ENCODE measurements around the gene RFPL2. TPM values are rescaled to one million over a fixed set of nuclear protein-coding genes. Genes with fewer than 3 reads are reported as not detected.

The RFPL2 gene
- total RNA-seq: not detected
- long read RNA-seq: 0 reads

DNA sequence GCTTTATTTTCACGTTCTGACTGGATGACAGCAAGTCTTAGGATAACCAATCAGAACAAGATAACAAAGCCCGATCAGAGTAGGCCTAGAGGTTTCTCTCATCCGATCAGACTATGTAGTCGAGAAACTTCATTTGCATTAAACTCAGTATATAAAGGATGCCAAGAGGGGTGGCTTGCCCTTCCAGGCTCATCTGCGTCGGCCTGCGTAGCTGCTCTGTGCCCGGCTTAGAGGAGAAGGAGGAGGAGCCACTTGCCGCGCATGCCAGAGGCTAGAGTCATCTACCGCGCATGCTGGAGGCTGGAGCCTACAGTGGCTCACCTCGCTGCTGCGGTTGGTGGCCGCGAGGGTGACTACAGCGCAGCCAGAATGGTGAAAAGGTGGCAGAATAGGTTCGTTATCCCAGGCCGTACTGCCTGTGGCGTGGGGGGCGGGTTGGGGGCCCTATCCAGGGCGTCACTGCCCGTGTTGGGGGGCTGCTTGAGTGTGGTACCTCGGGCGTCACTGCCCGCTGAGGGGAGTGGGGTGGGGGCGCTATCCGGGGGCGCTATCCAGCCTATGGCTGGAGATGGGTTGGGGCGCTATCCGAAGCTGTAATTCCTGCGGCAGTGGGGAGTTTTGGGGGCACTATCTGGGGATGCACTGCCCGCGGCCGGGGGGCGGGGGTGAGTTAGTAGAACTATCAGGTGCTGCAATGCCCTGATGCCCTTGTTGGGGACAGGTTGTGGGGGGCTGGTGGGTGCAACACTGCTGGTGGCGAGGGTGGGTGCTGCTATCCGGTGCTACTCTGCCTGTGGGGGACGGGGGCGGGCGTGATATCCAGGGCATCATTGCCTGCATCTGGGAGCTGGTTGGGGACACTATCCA, at the start of gene RFPL2:
TSS of gene RFPL2 (minus strand) at position 218 of the 867 bp plus-strand sequence. CDS start 2,622 bp downstream, outside the sequence.
- peaks cover 29% of the 10 kb centered on the region for H3K27me3 ChIP-seq (ENCODE audit: low read depth)
- intact Hi-C loops (cut with DNase I): no loop called here

GRCh38 chr22:32249231-32249630, 44.4 kb upstream of the RFPL2 start:
- DNase-seq (no peak), ATAC-seq (no peak)
- Histone ChIP-seq H3K4me3 (no peak overlapping the region), H3K4me1 (no peaks in the 10 kb centered on the region), H3K27me3 (ENCODE audit: low read depth) (no peaks in the 10 kb centered on the region), H3K9me3 (no peaks in the 10 kb centered on the region), H3K27ac (no peak overlapping the region), H3K36me3 (no peaks in the 10 kb centered on the region)
- intact Hi-C loops (cut with DNase I): no loop called here
- TF ChIP-seq CTCF (IDR thresholded peaks at IDR 0.05): no peak

More for the DNA sequence above, at the start of gene RFPL2:
- DNase-seq: peak; percentile 69
- Histone ChIP-seq H3K4me3 (peak within 1 kb of the TSS; percentile 33), H3K27ac (no peak within 1 kb of the TSS), H3K9me3 (no peaks in the 10 kb centered on the region), H3K4me1 (peaks cover 13% of the 10 kb centered on the region), H3K36me3 (no peaks in the 10 kb centered on the region)
- peak; percentile 67 to 74 for ATAC-seq
- TF ChIP-seq CTCF (IDR thresholded peaks at IDR 0.05): no peak

DNA sequence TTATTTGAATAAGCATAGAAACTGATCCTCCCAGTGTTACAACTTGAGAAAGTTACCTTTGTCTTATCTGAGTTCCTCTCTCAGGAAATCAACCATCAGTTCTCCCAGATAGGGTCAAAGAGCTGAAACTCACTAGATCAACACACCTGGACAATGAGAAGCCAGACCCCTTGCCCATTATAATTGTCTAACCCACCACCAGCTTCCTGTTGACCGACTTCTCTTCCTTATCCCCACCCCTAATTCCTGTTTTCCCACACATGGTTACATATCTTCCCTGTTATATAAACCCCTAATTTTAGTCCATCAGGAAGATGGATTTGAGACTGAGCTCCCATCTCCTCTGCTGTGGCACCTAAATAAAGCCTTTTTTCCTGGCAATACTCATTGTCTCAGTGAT, 43.4 kb upstream of the RFPL2 start:
- Histone ChIP-seq H3K36me3 (no peaks in the 10 kb centered on the region), H3K9me3 (no peaks in the 10 kb centered on the region), H3K4me3 (no peak overlapping the region), H3K27me3 (ENCODE audit: low read depth) (no peaks in the 10 kb centered on the region), H3K4me1 (no peaks in the 10 kb centered on the region), H3K27ac (no peak overlapping the region)
- DNase-seq (no peak), ATAC-seq (no peak)
- intact Hi-C loops (cut with DNase I): no loop called here
- TF ChIP-seq CTCF (IDR thresholded peaks at IDR 0.05): no peak

GRCh38 chr22:32246166-32246565, 41.3 kb upstream of the RFPL2 start:
- Histone ChIP-seq H3K4me1 (no peaks in the 10 kb centered on the region), H3K36me3 (no peaks in the 10 kb centered on the region), H3K9me3 (no peaks in the 10 kb centered on the region), H3K4me3 (no peak overlapping the region), H3K27ac (no peak overlapping the region), H3K27me3 (ENCODE audit: low read depth) (no peaks in the 10 kb centered on the region)
- no peak for TF ChIP-seq CTCF (IDR thresholded peaks at IDR 0.05)
- ATAC-seq (no peak), DNase-seq (no peak)
- intact Hi-C loops (cut with DNase I): no loop called here

GRCh38 chr22:32245042-32245441, 40.2 kb upstream of the RFPL2 start:
- Histone ChIP-seq H3K27me3 (ENCODE audit: low read depth) (no peaks in the 10 kb centered on the region), H3K9me3 (no peaks in the 10 kb centered on the region), H3K36me3 (no peaks in the 10 kb centered on the region), H3K4me3 (no peak overlapping the region), H3K4me1 (no peaks in the 10 kb centered on the region), H3K27ac (no peak overlapping the region)
- intact Hi-C loops (cut with DNase I): no loop called here
- ATAC-seq: no peak
- TF ChIP-seq CTCF (IDR thresholded peaks at IDR 0.05): no peak
- DNase-seq: no peak

Data from lower lobe of right lung (tissue), 2 donors.